Epithelial cell of prostate (primary cell): ENCODE results near the gene PLD2.
"Not testable (repeated sequence)": the region's sequence is repeated elsewhere in the genome, so short reads cannot be mapped to it uniquely, and the experiment has no call there.

Experiments used
- DNase-seq: peaks from one replicate; pipeline ENCODE4 v3.0.0-alpha.2; 2011; ENCODE audit warnings: low read depth, low spot score
- H3K27ac ChIP-seq: fragments of 450-650 bp; 2 replicates; pipeline ENCODE4 v1.5.1; 2017; ENCODE audit warnings: mild to moderate bottlenecking

PLD2 gene

GRCh38 chr17:4852567-4853207 lies 45.7 kb downstream of the PLD2 start:
- peak overlapping the region; percentile 99 for H3K27ac ChIP-seq
- DNase-seq: peak; percentile 41

DNA sequence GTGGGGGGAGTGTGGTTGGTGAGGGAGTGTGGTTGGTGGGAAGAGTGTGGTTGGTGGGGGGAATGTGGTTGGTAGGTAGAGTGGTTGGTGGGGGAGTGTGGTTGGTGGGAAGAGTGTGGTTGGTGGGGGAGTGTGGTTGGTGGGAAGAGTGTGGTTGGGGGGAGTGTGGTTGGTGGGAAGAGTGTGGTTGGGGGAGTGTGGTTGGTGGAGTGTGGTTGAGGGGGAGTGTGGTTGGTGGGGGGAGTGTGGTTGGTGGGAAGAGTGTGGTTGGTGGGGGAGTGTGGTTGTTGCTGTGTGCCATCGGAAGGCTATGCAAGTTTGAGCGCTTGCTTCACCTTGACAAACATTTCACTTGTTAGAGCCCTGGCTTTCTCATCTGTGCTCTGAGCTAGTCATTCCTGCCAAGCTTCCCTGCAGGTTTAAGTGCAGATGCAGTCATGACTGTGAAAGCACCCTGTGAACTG lies 46.3 kb downstream of the PLD2 start:
- peak overlapping the region; percentile 100 for H3K27ac ChIP-seq
- peak; percentile 64 for DNase-seq

GRCh38 chr17:4854111-4854681 lies 47.2 kb downstream of the PLD2 start:
- H3K27ac ChIP-seq: peak overlapping the region; percentile 100
- DNase-seq: peak; percentile 99

GRCh38 chr17:4856271-4856936 lies 49.5 kb downstream of the PLD2 start:
- no peak for DNase-seq
- peak overlapping the region; percentile 100 for H3K27ac ChIP-seq

DNA sequence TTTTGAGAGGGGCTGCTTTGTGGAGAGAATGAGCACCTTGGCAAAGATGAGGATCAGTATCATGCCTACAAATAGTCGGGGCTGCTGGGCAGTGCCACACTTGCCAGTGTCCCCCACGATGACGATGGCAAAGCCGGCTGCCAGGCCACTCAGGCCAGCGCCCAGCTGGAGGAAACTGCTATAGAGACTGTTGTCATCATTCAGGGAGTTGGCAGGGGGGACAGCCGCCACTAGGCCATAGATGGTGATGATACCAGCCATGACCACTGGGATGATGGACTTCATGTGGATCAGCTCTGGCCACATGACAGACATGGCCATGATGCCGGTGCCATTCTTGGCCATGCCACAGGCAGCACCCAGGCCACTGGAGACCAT lies 50.0 kb downstream of the PLD2 start:
- DNase-seq: no peak
- H3K27ac ChIP-seq: peak overlapping the region; percentile 100

- H3K27ac ChIP-seq: peak overlapping the region; percentile 100
- not testable (repeated sequence) for DNase-seq
Observed at GRCh38 chr17:4857347-4857746, 50.4 kb downstream of the PLD2 start.

- no peak for DNase-seq
- peak overlapping the region; percentile 100 for H3K27ac ChIP-seq
Observed at GRCh38 chr17:4858068-4858881, 51.3 kb downstream of the PLD2 start.

GRCh38 chr17:4858882-4859260 lies 51.9 kb downstream of the PLD2 start:
- DNase-seq: no peak
- H3K27ac ChIP-seq: peak overlapping the region; percentile 100

DNA sequence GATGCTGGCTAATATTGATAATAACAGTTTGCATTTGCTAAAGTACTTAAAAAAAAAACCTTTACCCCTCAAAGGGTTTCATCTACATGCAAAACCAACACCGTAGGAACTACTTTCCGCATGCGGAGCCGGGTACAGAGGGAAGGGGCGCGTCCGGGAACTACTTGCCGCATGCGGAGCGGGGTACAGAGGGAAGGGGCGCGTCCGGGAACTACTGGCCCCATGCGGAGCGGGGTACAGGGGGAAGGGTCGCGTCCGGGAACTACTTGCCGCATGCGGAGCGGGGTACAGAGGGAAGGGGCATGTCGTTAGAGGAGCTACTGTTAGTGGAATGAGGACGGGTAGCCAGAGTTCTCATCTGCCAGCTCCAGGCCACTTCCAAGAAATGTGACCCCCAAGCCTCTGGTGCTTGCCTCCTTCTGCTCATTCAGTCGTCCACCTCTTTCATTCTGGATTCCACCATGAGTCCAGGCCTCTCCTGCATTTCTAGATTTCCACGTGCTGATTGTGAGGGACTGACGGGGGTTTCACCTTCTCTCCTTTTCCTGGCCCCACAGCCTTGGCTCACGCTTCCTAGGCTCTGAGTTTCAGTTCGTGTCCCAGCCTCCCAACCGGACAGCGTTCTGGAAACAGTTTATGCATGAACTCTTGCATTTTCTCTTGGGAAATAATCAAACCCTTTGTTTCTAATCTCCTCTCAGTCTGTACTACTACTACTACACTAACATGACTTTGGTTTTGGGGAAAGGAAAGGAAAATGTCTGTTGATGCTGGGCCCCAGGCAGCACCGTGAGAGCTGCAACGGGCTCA lies 53.1 kb downstream of the PLD2 start:
- DNase-seq: no peak
- peak overlapping the region; percentile 100 for H3K27ac ChIP-seq

DNA sequence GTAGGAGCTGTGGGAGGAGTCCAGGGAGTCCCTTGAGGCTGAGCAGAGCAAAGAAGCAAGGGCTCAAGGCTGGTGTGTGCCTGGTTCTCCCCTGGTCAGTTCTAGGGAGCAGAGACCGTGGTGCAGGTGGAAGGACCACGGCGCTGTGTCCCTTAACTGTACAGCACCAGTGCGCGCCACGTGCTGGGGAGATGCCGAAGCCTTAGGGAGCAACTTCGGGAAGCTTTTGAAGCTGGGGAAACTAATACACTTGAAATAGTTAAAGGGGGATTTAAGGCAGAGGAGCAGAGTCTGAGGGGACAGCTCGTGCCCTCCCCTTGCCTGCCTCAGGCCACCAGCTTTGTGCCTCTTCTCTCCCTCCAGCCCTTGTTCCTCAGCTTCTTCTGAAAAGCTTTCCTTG lies 53.7 kb downstream of the PLD2 start:
- peak overlapping the region; percentile 100 for H3K27ac ChIP-seq
- no peak for DNase-seq

- peak overlapping the region; percentile 100 for H3K27ac ChIP-seq
- no peak for DNase-seq
Observed at GRCh38 chr17:4861052-4861451, 54.1 kb downstream of the PLD2 start.

- no peak for DNase-seq
- peak overlapping the region; percentile 100 for H3K27ac ChIP-seq
Observed at GRCh38 chr17:4862720-4863119, 55.8 kb downstream of the PLD2 start.

GRCh38 chr17:4863321-4863720 lies 56.4 kb downstream of the PLD2 start:
- no peak for DNase-seq
- H3K27ac ChIP-seq: peak overlapping the region; percentile 100

GRCh38 chr17:4867535-4867934 lies 60.6 kb downstream of the PLD2 start:
- DNase-seq, H3K27ac ChIP-seq: not testable (repeated sequence)

DNA sequence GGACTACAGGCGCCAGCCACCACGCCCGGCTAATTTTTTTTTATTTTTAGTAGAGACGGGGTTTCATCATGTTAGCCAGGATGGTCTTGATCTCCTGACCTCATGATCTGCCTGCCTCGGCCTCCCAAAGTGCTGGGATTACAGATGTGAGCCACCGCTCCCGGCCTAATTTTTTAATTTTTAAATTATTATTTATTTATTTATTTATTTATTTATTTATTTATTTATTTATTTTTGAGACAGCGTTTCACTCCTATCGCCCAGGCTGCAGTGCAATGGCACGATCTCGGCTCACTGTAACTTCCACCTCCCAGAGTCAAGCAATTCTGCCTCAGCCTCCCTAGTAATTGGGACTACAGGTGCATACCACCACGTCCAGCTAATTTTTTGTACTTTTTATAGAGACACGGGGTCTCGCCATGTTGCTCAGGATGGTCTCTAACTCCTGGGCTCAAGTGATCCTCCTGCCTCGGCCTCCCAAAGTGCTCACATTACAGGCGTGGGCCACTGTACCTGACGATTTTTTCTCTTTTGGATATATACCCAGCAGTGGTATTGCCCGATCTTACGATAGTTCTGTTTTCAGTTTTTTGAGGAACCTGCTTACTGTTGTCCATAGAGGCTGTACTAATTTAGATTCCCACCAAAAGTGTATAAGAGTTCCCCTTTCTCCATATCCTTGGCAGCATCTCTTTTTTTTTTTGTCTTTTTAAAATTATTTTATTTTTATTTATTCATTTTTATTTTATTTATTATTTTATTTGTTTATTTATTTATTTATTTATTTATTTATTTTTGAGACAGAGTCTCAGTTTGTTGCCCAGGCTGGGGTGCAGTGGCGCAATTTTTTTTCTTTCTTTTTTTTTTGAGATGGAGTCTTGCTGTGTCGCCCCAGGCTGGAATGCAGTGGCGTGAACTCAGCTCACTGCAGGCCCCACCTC lies 62.4 kb downstream of the PLD2 start:
- H3K27ac ChIP-seq: peak overlapping the region; percentile 16
- DNase-seq: not testable (repeated sequence)

GRCh38 chr17:4870855-4871254 lies 63.9 kb downstream of the PLD2 start:
- H3K27ac ChIP-seq: peak overlapping the region; percentile 16
- no peak for DNase-seq

DNA sequence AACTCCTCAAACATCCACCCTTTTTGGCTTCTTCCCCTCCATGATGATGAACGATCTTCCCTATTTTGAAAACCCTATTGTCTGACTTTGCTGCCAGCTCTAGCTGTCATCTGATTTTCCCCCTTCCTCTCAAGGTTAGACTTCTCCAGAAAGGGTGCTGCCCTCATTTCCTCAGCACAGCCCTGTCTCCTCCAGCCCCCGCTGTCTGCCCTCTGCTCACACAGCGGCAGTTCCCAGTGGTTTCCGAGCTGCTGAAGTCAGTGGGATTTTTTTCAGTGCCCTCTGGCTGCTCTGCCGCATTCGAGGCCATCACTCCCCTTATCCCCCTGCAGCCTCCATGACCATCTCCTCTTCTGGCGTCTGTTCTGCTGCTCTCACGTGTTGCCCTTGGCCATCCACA lies 65.8 kb downstream of the PLD2 start:
- DNase-seq: no peak
- no peak overlapping the region for H3K27ac ChIP-seq
